GM12865 (cell line): ENCODE results near the gene CA12.
A peak's percentile ranks its signal among the peaks of the same experiment; 100 is the strongest.

Source experiments
- DNase-seq: peaks from one replicate; pipeline ENCODE4 v3.0.0; 2010; ENCODE audit warnings: low read depth
- H3K4me3 ChIP-seq: 2 replicates; pipeline ENCODE4 v1.5.1; 2011; ENCODE audit warnings: mild to moderate bottlenecking, low read depth, low read length, control low read depth
- CTCF ChIP-seq: IDR thresholded peaks from 2 replicates; pipeline ENCODE4 v1.5.1; 2011; ENCODE audit warnings: low read length, control low read depth, low read depth, inconsistent platforms; ENCODE audit not compliant: insufficient read depth; ENCODE audit errors: missing control alignments

The CA12 gene

GRCh38 chr15:63277038-63277892 lies 104.4 kb downstream of the CA12 start, which contains the start of gene APH1B:
APH1B (plus strand) TSS chr15:63277605; CDS start chr15:63277624, 19 bp downstream.
- no peak for TF ChIP-seq CTCF
- DNase-seq, result peak; percentile 90
- peak within 1 kb of the TSS; percentile 93 for H3K4me3 ChIP-seq

- DNase-seq, result no peak
- H3K4me3 ChIP-seq, result peak overlapping the region; percentile 61
- TF ChIP-seq CTCF, result no peak
Measured at GRCh38 chr15:63276342-63277037, 105.2 kb downstream of the CA12 start.

GRCh38 chr15:63274427-63274826 lies 107.2 kb downstream of the CA12 start:
- H3K4me3 ChIP-seq, result no peak overlapping the region
- TF ChIP-seq CTCF, result no peak
- no peak for DNase-seq
